H1 (cell line): ENCODE measurements around the gene CHSY1. TPM values are rescaled to one million over a fixed set of nuclear protein-coding genes. Genes with fewer than 3 reads are reported as not detected.

ENCODE experiments used
- CTCF ChIA-PET: fragments of 300-600 bp; sonication (Branson Sonifier 250); formaldehyde crosslinking; loops from one replicate; lab custom pipeline; 2021; ENCODE audit not compliant: partially characterized antibody; lab: Charles Lee
- POLR2A ChIA-PET: fragments of 300-600 bp; sonication (Branson Sonifier 250); formaldehyde crosslinking; loops from one replicate; lab custom pipeline; 2021; ENCODE audit warnings: inconsistent platforms; ENCODE audit not compliant: partially characterized antibody; lab: Charles Lee
- DNase-seq, 2 experiments: peaks; one replicate each; pipeline versions ENCODE4 v3.0.0 to v3.0.0-alpha.2; 2010 to 2022; ENCODE audit warnings: low spot score in 2 of 2, low read depth in 1 of 2, mixed read lengths in 1 of 2
- FAIRE-seq: peaks from 2 replicates; lab custom pipeline; 2011; peaks lifted over from hg19 to GRCh38; lab: Jason Lieb, UNC
- H2AFZ ChIP-seq: 2 replicates; pipeline ENCODE4 v1.8.1; 2012; ENCODE audit warnings: low read length, inconsistent platforms
- H2AK5ac ChIP-seq: 2 replicates; pipeline ENCODE4 v1.6.1; 2013; ENCODE audit warnings: low read depth, low read length
- H2BK120ac ChIP-seq: replicated peaks from 2 replicates; pipeline ENCODE3; 2013; ENCODE audit warnings: low read depth, low read length, inconsistent platforms
- H2BK12ac ChIP-seq: 2 replicates; pipeline ENCODE4 v1.6.1; 2013; ENCODE audit warnings: low read depth, low read length
- H2BK15ac ChIP-seq: 2 replicates; pipeline ENCODE4 v1.6.1; 2013; ENCODE audit warnings: low read length
- H2BK20ac ChIP-seq: 2 replicates; pipeline ENCODE4 v1.6.1; 2013; ENCODE audit warnings: low read length
- H2BK5ac ChIP-seq: 2 replicates; pipeline ENCODE4 v1.6.1; 2013; ENCODE audit warnings: low read depth, low read length
- H3K14ac ChIP-seq: 2 replicates; pipeline ENCODE4 v1.6.1; 2013; ENCODE audit warnings: inconsistent platforms; ENCODE audit not compliant: insufficient read length
- H3K18ac ChIP-seq: 2 replicates; pipeline ENCODE4 v1.6.1; 2013; ENCODE audit warnings: low read length; ENCODE audit errors: extremely low read depth
- H3K23ac ChIP-seq: 2 replicates; pipeline ENCODE4 v1.6.1; 2013; ENCODE audit warnings: inconsistent platforms; ENCODE audit not compliant: insufficient read length
- H3K23me2 ChIP-seq: 2 replicates; pipeline ENCODE4 v1.6.1; 2013; ENCODE audit warnings: low read depth, low read length
- H3K27ac ChIP-seq: 2 replicates; pipeline ENCODE4 v1.6.1; 2011; ENCODE audit warnings: low read depth, low read length, inconsistent platforms
- H3K27me3 ChIP-seq, 4 experiments: replicated peaks in 1 of 4; 1 replicate in 1 of 4; 2 replicates in 3 of 4; pipeline versions ENCODE4 v1.6.1 to v1.8.1; 2011 to 2013; ENCODE audit warnings: low read length in 3 of 4, mild to moderate bottlenecking in 3 of 4, inconsistent platforms in 2 of 4, mixed read lengths in 2 of 4, moderate library complexity in 1 of 4; ENCODE audit not compliant: control insufficient read depth in 3 of 4, insufficient read depth in 3 of 4; ENCODE audit errors: extremely low read depth in 1 of 4
- H3K36me3 ChIP-seq, 4 experiments: 2 replicates each; pipeline versions ENCODE4 v1.6.1 to v1.8.1; 2011 to 2013; ENCODE audit warnings: mild to moderate bottlenecking in 4 of 4, low read length in 3 of 4, moderate library complexity in 2 of 4, control low read depth in 1 of 4, inconsistent platforms in 1 of 4; ENCODE audit not compliant: insufficient read depth in 4 of 4, control insufficient read depth in 2 of 4
- H3K4ac ChIP-seq: replicated peaks from 2 replicates; pipeline ENCODE3; 2013; ENCODE audit warnings: low read length, low read depth, mixed read lengths, inconsistent platforms; ENCODE audit not compliant: insufficient read length
- H3K4me1 ChIP-seq, 4 experiments: replicated peaks in 1 of 4; 1 replicate in 1 of 4; 2 replicates in 3 of 4; pipeline versions ENCODE4 v1.6.1 to v1.8.1; 2011 to 2013; ENCODE audit warnings: low read length in 3 of 4, inconsistent platforms in 2 of 4, mixed read lengths in 1 of 4; ENCODE audit not compliant: insufficient read depth in 4 of 4, control insufficient read depth in 3 of 4
- H3K4me2 ChIP-seq, 2 experiments: 2 replicates each; pipeline versions ENCODE4 v1.6.1 to v1.8.1; 2011 to 2013; ENCODE audit warnings: low read depth in 2 of 2, low read length in 2 of 2, control low read depth in 1 of 2, inconsistent platforms in 1 of 2, mild to moderate bottlenecking in 1 of 2; ENCODE audit not compliant: insufficient read depth in 1 of 2
- H3K4me3 ChIP-seq, 4 experiments: fragments of 200-600, 300-600 bp in 1 of 4; sonication (generic), shearing (Covaris generic), sonication (Bioruptor Twin) in 1 of 4; 2 replicates each; pipeline versions ENCODE4 v1.5.1 to v1.8.1; 2011 to 2016; ENCODE audit warnings: low read length in 4 of 4, low read depth in 3 of 4, control low read depth in 2 of 4, inconsistent platforms in 2 of 4, mild to moderate bottlenecking in 2 of 4, mixed read lengths in 1 of 4, moderate library complexity in 1 of 4; ENCODE audit not compliant: insufficient read depth in 2 of 4; ENCODE audit errors: extremely low read depth in 1 of 4
- H3K56ac ChIP-seq: replicated peaks from 2 replicates; pipeline ENCODE3; 2013; ENCODE audit warnings: low read depth, mild to moderate bottlenecking, mixed read lengths, low read length, inconsistent platforms; ENCODE audit not compliant: insufficient read length
- H3K79me1 ChIP-seq: 2 replicates; pipeline ENCODE4 v1.6.1; 2013; ENCODE audit warnings: low read depth, low read length, control low read depth
- H3K79me2 ChIP-seq, 2 experiments: 2 replicates each; pipeline versions ENCODE4 v1.6.1 to v1.8.1; 2012 to 2013; ENCODE audit warnings: low read length in 2 of 2, mild to moderate bottlenecking in 2 of 2, inconsistent platforms in 1 of 2; ENCODE audit not compliant: insufficient read depth in 2 of 2, control insufficient read depth in 1 of 2
- H3K9ac ChIP-seq, 4 experiments: replicated peaks in 1 of 4; 1 replicate in 1 of 4; 2 replicates in 3 of 4; pipeline versions ENCODE4 v1.6.1 to v1.8.1; 2011 to 2013; ENCODE audit warnings: low read depth in 3 of 4, low read length in 3 of 4, control low read depth in 2 of 4, mild to moderate bottlenecking in 2 of 4, moderate library complexity in 2 of 4, inconsistent platforms in 1 of 4; ENCODE audit errors: extremely low read depth in 1 of 4
- H3K9me3 ChIP-seq, 2 experiments: 2 replicates each; pipeline versions ENCODE4 v1.6.1 to v1.8.1; 2012 to 2013; ENCODE audit warnings: mild to moderate bottlenecking in 2 of 2, moderate library complexity in 2 of 2, control low read depth in 1 of 2, inconsistent platforms in 1 of 2, low read depth in 1 of 2, low read length in 1 of 2, mixed read lengths in 1 of 2; ENCODE audit not compliant: insufficient read depth in 2 of 2
- H4K20me1 ChIP-seq, 2 experiments: replicated peaks in 1 of 2; 2 replicates each; pipeline versions ENCODE3 to v1.8.1; 2011 to 2013; ENCODE audit warnings: inconsistent platforms in 2 of 2, low read length in 2 of 2, mild to moderate bottlenecking in 1 of 2; ENCODE audit not compliant: insufficient read depth in 2 of 2, control insufficient read depth in 1 of 2
- H4K5ac ChIP-seq: 2 replicates; pipeline ENCODE4 v1.6.1; 2013; ENCODE audit warnings: low read length, low read depth, mixed read lengths, inconsistent platforms; ENCODE audit not compliant: insufficient read length
- H4K8ac ChIP-seq: 2 replicates; pipeline ENCODE4 v1.8.0; 2013; ENCODE audit warnings: mild to moderate bottlenecking, moderate library complexity, low read length, inconsistent platforms; ENCODE audit not compliant: insufficient read depth; ENCODE audit errors: extremely low read depth
- H4K91ac ChIP-seq: replicated peaks from 2 replicates; pipeline ENCODE3; 2013; ENCODE audit warnings: low read length, mixed read lengths, inconsistent platforms; ENCODE audit not compliant: insufficient read length
- ASH2L ChIP-seq: fragments of 200-600, 300-600 bp; sonication (generic); IDR thresholded peaks from one replicate; pipeline ENCODE4 v1.7.1; 2017; ENCODE audit warnings: low read length
- ATF3 ChIP-seq: IDR thresholded peaks from 2 replicates; pipeline ENCODE4 v1.6.1; 2011; ENCODE audit warnings: low read depth, mild to moderate bottlenecking, low read length; ENCODE audit not compliant: insufficient read depth
- GABPA ChIP-seq: IDR thresholded peaks from 2 replicates; pipeline ENCODE4 v1.6.1; 2011; ENCODE audit warnings: mild to moderate bottlenecking, low read length, moderate library complexity, borderline replicate concordance; ENCODE audit not compliant: insufficient read depth
- JUN ChIP-seq: IDR thresholded peaks from 2 replicates; pipeline ENCODE4 v1.6.1; 2011; ENCODE audit warnings: low read depth, mild to moderate bottlenecking, improper control_type of control experiment, low read length
- MAFK ChIP-seq: IDR thresholded peaks from 2 replicates; pipeline ENCODE4 v1.6.1; 2012; ENCODE audit warnings: low read depth, mild to moderate bottlenecking, improper control_type of control experiment, low read length
- PHF8 ChIP-seq: fragments of 200-600 bp; sonication (generic); conservative IDR thresholded peaks from 2 replicates; pipeline ENCODE4 v1.7.1; 2012; ENCODE audit warnings: low read depth, mild to moderate bottlenecking, inconsistent platforms, low read length, moderate library complexity
- RFX5 ChIP-seq: IDR thresholded peaks from 2 replicates; pipeline ENCODE4 v1.6.1; 2011; ENCODE audit warnings: low read depth, low read length, improper control_type of control experiment, borderline replicate concordance
- RNF2 ChIP-seq: fragments of 200-900, 300-1000 bp; sonication (generic); IDR thresholded peaks from 2 replicates; pipeline ENCODE4 v1.7.1; 2016; ENCODE audit warnings: borderline replicate concordance, low read depth, mild to moderate bottlenecking, antibody characterized with exemption, low read length; ENCODE audit not compliant: poor library complexity, severe bottlenecking; ENCODE audit errors: missing control alignments
- RXRA ChIP-seq: IDR thresholded peaks from 2 replicates; pipeline ENCODE4 v1.6.1; 2011; ENCODE audit warnings: low read depth, mild to moderate bottlenecking, low read length, moderate library complexity; ENCODE audit not compliant: insufficient read depth
- SUZ12 ChIP-seq: fragments of 200-600 bp; sonication (generic); IDR thresholded peaks from 2 replicates; pipeline ENCODE4 v1.6.1; 2012; ENCODE audit warnings: mild to moderate bottlenecking, inconsistent platforms, low read length, moderate library complexity, mixed read lengths
- TAF1 ChIP-seq: IDR thresholded peaks from 2 replicates; pipeline ENCODE4 v1.6.1; 2011; ENCODE audit warnings: mild to moderate bottlenecking, low read depth, low read length
- TEAD4 ChIP-seq: IDR thresholded peaks from 2 replicates; pipeline ENCODE4 v1.6.1; 2012; ENCODE audit warnings: low read depth, low read length, inconsistent platforms, mixed read lengths
- ZNF274 ChIP-seq: IDR thresholded peaks from 2 replicates; pipeline ENCODE4 v1.7.0; 2012; ENCODE audit warnings: low read length, borderline replicate concordance; ENCODE audit errors: extremely low read depth
- WGBS, 2 experiments: shearing (Covaris generic) in 1 of 2; methylation state at CpG; one replicate each; pipeline versions ENCODE4 v1.1.6 to v1.1.7; 2013 to 2015; ENCODE audit warnings: low lambda C conversion rate in 2 of 2, mixed read lengths in 2 of 2, inconsistent platforms in 1 of 2, low coverage in 1 of 2, missing lambda C conversion rate in 1 of 2; ENCODE audit not compliant: insufficient replicate concordance in 2 of 2, insufficient coverage in 1 of 2, insufficient read length in 1 of 2; ENCODE audit errors: extremely low coverage in 1 of 2, missing lambda C conversion rate in 1 of 2; 5-methylcytosine and 5-hydroxymethylcytosine counted together
- polyA plus RNA-seq, 7 experiments: library from polyadenylated mRNA; depleted of rRNA in 3 of 7; stranded (reverse) in 5 of 7; unstranded in 2 of 7; fragments of >200 nt in 5 of 7; fragments of 200-250 nt in 2 of 7; gene quantifications; 1 replicate in 5 of 7; 2 replicates in 1 of 7; 4 replicates in 1 of 7; pipeline versions ENCODE4 v1.2.1 to v1.2.3, GENCODE V29; 2011 to 2013; ENCODE audit warnings: missing spikeins in 2 of 7, mixed read lengths in 2 of 7
- total RNA-seq: library from RNA; stranded (reverse); fragmentation: NEBNext Ultra II Directional; extraction: Animal tissue kit (Norgen Biotek cat#: 25700); gene quantifications from 2 replicates; pipeline ENCODE4 v1.2.1, GENCODE V29; 2021

Gene CHSY1
- total and polyA plus RNA-seq, 2 of the 8 experiments (the other 6 are each of a cell fraction or from before 2014, with no cell fraction given): 24.9 to 60.7 TPM

DNA sequence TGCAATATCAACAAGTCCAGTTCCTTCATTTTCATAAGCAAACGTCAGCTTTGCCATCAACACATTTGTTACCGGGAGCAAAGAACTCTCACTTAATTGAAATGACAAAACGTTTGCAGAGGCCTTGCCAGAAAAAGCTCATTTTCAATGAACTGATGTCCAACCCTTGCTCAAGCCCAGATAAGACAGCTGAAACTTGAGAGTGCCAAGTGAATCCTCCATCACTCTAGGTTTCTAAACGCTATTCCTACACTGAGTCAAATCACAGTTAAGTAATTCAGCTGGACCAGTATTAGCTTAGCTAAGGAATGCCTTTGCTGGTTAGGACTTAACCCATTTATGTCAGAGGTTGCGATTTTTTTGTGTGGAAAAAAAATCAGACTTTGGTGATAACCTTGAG lies 11.5 kb downstream of the CHSY1 start:
- no peak overlapping the region for H3K27ac ChIP-seq
- H4K20me1 ChIP-seq: peaks cover 34% of the 10 kb centered on the region in 2 experiments
- no peak overlapping the region for H3K56ac ChIP-seq
- no peak overlapping the region for H2BK120ac ChIP-seq
- H2BK20ac ChIP-seq: no peak overlapping the region
- H3K79me1 ChIP-seq: peaks cover 22% of the 10 kb centered on the region
- H2AFZ ChIP-seq: no peak overlapping the region
- peaks cover 44 to 94% of the 10 kb centered on the region in 2 experiments for H3K79me2 ChIP-seq
- no peak overlapping the region for H2AK5ac ChIP-seq
- no peaks in the 10 kb centered on the region for H3K9me3 ChIP-seq
- H4K8ac ChIP-seq: no peak overlapping the region
- ChIA-PET CTCF (interaction anchor here (0.9 to 4.6 kb wide), 11 partner anchors 13 to 231 kb away, joined by 3 to 27 read pairs (median 4); no protein-coding TSS in a partner anchor), POLR2A (interaction anchor here (1.0 kb wide), 1 partner anchor 11 kb away, joined by 7 read pairs; the partner anchor contains the start of gene CHSY1)
- no peak overlapping the region for H2BK12ac ChIP-seq
- H3K36me3 ChIP-seq: peaks cover 0 to 2% (median under 1%) of the 10 kb centered on the region in 4 experiments; a peak in 4 of 8 replicates
- no peak overlapping the region; a peak in 1 of 7 replicates for H3K9ac ChIP-seq
- no peak overlapping the region for H3K14ac ChIP-seq
- H4K91ac ChIP-seq: no peak overlapping the region
- FAIRE-seq: no peak
- no peak overlapping the region for H2BK5ac ChIP-seq
- 83% methylated on average over 5 of the region's 5 CpGs; no CpG with 5 or more reads in 1 of the 2 experiments for WGBS, 2 experiments
- no peak overlapping the region for H3K4ac ChIP-seq
- no peaks in the 10 kb centered on the region for H3K27me3 ChIP-seq
- TF ChIP-seq SUZ12 (no peak), ATF3 (no peak), MAFK (no peak), RFX5 (no peak), ASH2L (no peak), RXRA (no peak), ZNF274 (no peak), TAF1 (no peak), GABPA (no peak), RNF2 (no peak), PHF8 (no peak), JUN (no peak), TEAD4 (no peak)
- no peaks in the 10 kb centered on the region for H3K23me2 ChIP-seq
- peaks cover 3 to 21% (median 8%) of the 10 kb centered on the region in 4 experiments; a peak in 5 of 7 replicates for H3K4me1 ChIP-seq
- H4K5ac ChIP-seq: no peak overlapping the region
- H3K4me3 ChIP-seq: no peak overlapping the region
- DNase-seq: no peak
- no peak overlapping the region for H2BK15ac ChIP-seq
- H3K4me2 ChIP-seq: no peak overlapping the region
- H3K18ac ChIP-seq: no peak overlapping the region
- no peak overlapping the region for H3K23ac ChIP-seq
